ENCODE data around the gene L1CAM.
A peak's percentile ranks its signal among the peaks of the same experiment; 100 is the strongest.

L1CAM gene

DNA sequence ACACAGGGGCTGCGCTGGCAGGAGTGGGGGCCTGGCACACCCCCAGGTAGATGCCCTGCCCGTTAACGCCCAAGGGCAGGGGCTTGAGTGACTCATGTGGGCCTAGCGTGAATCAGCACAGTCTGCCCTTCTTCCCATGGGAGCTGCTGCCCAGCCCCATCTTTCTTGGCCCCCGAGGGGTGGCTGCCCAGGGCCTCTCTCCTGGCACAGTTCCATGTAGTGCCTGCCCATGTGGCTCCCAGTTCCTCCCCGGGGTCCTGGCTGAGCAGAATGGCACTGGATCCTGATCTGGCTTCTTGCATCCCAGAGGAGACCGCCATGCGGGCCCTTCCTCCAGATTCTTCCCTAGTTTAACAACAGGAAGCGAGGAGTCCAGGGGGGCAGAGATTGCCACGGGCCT is 16.4 kb upstream of the L1CAM start:
- no peaks in the 10 kb centered on the region for H3K9me3 Mint-ChIP-seq
- DNase-seq (ENCODE audit: low spot score): no peak
- no peak overlapping the region for H3K4me3 Mint-ChIP-seq
- peaks cover 24% of the 10 kb centered on the region for H3K4me1 Mint-ChIP-seq (ENCODE audit: low read depth)
- no peak overlapping the region for H3K27ac Mint-ChIP-seq
- H3K27me3 Mint-ChIP-seq (ENCODE audit: low read depth): peaks cover 6% of the 10 kb centered on the region
- H3K36me3 Mint-ChIP-seq (ENCODE audit: low read depth): no peaks in the 10 kb centered on the region

DNA sequence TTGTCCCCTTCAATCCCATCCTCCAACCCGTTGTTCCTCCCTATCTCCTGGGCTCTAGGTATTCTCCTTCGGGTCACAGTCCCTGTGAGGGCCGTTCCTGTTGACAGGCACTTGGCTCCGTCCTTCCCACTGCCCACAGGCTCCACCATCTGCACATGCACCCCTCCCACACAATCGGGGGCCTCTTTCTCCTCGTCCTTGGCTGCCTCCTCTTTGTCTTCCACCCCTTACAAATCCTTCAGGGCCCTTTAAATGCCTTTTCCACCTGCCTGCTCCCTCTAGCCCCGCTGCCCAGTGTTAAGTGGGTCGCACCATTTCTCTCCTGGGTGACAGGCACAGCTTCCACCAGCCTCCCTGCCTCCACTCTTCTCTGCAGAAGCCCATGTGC is 15.8 kb upstream of the L1CAM start:
- H3K9me3 Mint-ChIP-seq: no peaks in the 10 kb centered on the region
- H3K4me1 Mint-ChIP-seq (ENCODE audit: low read depth): peaks cover 24% of the 10 kb centered on the region
- no peak for DNase-seq (ENCODE audit: low spot score)
- peak overlapping the region; percentile 73 for H3K27ac Mint-ChIP-seq
- H3K36me3 Mint-ChIP-seq (ENCODE audit: low read depth): no peaks in the 10 kb centered on the region
- peak overlapping the region; percentile 48 for H3K4me3 Mint-ChIP-seq
- H3K27me3 Mint-ChIP-seq (ENCODE audit: low read depth): peaks cover 6% of the 10 kb centered on the region

DNA sequence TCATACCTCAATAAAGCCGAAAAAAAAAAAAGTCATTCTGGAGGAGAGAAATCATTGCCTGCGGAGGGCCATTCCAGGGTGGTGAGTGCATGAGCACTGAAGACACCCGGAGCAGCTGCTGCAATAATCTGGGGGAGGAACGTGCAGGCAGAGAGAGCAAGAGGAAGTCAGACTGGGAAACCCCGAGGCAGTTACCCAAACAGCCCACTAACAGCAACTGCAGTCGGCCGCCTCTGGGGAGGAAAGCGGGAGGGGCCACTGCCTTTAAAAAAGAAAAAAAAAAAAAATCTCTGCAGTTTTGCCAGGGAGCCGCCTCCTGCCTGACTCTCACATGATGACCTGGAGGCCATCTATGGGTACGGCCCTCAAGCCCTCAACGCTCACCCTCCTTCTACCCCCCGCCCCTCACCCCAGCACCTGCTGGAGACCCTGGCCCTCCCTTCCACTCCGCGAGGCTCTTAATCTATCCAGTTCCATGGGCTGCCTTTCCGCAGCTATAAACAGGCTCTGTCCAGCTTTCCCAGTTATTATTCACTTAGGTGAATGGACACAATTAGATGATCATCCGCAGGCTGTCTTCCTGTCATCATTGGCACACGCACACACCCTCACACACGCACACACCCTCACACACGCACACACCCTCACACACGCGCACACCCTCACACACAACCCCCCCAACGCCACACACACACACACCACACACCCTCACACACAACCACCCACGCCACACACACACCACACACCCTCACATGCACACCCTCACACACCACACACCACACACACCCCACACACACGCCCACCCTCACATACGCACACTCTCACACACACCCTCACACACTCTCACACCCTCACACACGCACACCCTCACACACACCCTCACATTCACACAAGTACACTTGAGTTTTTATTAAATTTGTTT is 15.1 kb upstream of the L1CAM start:
- H3K27me3 Mint-ChIP-seq (ENCODE audit: low read depth): peaks cover 6% of the 10 kb centered on the region
- peak overlapping the region; percentile 71 for H3K4me3 Mint-ChIP-seq
- no peaks in the 10 kb centered on the region for H3K9me3 Mint-ChIP-seq
- peaks cover 24% of the 10 kb centered on the region for H3K4me1 Mint-ChIP-seq (ENCODE audit: low read depth)
- peak overlapping the region; percentile 73 for H3K27ac Mint-ChIP-seq
- peak; percentile 61 for DNase-seq (ENCODE audit: low spot score)
- H3K36me3 Mint-ChIP-seq (ENCODE audit: low read depth): no peaks in the 10 kb centered on the region

DNA sequence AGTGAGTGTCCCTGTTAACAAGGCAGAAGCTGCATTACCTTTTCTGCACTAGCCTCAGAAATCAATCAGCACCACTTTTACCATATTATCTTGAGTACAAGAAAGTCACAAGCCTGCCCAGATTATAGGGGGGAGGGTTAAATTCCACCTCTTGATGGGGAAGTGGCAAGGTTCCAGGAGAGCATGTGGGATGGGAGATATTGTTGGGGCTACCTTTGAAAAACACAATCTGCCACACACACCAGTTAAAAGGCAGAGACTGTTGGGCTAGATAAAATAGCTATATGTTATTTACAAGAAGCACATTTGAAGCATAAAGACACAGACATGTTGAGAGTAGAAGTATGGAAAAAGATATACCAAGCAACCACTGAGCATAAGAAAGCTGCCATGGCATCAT is 11.9 kb upstream of the L1CAM start:
- Mint-ChIP-seq H3K4me1 (ENCODE audit: low read depth) (peaks cover 14% of the 10 kb centered on the region), H3K36me3 (ENCODE audit: low read depth) (no peaks in the 10 kb centered on the region), H3K9me3 (no peaks in the 10 kb centered on the region), H3K4me3 (no peak overlapping the region), H3K27me3 (ENCODE audit: low read depth) (peaks cover 8% of the 10 kb centered on the region), H3K27ac (no peak overlapping the region)
- DNase-seq (ENCODE audit: low spot score): no peak

DNA sequence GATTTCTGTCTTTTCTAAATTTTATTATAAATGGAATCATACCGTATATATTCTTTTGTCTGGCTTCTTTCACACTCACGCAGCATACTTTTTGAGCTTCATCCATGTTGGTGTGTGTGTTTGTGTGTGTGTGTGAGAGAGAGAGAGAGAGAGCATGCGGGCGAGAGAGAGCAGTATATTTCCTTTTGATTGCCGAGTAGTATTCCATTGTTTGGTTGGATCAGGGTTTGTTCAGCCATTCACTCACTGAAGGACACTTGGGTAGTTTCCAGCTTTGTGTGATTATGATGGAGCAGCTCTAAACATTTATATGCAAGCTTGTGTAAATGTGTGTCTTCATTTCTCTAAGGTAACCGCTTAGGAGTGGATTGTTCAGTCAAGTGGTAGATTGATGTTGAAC is 3.1 kb upstream of the L1CAM start:
- Mint-ChIP-seq H3K4me1 (ENCODE audit: low read depth) (peaks cover 1% of the 10 kb centered on the region), H3K9me3 (no peaks in the 10 kb centered on the region), H3K36me3 (ENCODE audit: low read depth) (no peaks in the 10 kb centered on the region), H3K4me3 (no peak overlapping the region), H3K27me3 (ENCODE audit: low read depth) (peaks cover 38% of the 10 kb centered on the region), H3K27ac (no peak overlapping the region)
- no peak for DNase-seq (ENCODE audit: low spot score)

DNA sequence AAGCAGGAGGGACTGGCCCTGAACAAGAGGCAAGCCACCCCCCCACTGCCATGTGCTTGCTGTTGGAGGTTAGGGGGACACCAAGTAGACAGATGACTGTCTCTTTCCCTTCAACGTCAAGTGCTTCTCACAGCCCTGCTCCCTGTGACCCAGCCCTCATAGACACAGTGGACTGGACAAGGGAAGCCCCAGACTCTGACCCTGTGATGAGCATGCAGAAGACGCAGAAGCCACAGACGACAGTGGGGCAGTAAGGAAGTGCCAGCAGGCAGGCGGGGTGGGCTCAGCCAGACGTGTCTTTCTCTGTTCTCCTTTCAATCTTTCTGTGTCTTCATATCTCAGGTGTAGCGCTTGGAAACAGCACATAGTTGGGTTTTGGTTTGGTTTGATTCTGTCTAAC is 2.4 kb upstream of the L1CAM start:
- Mint-ChIP-seq H3K4me3 (no peak overlapping the region), H3K27me3 (ENCODE audit: low read depth) (peaks cover 39% of the 10 kb centered on the region), H3K9me3 (no peaks in the 10 kb centered on the region), H3K27ac (no peak overlapping the region), H3K4me1 (ENCODE audit: low read depth) (peaks cover 1% of the 10 kb centered on the region), H3K36me3 (ENCODE audit: low read depth) (no peaks in the 10 kb centered on the region)
- no peak for DNase-seq (ENCODE audit: low spot score)

DNA sequence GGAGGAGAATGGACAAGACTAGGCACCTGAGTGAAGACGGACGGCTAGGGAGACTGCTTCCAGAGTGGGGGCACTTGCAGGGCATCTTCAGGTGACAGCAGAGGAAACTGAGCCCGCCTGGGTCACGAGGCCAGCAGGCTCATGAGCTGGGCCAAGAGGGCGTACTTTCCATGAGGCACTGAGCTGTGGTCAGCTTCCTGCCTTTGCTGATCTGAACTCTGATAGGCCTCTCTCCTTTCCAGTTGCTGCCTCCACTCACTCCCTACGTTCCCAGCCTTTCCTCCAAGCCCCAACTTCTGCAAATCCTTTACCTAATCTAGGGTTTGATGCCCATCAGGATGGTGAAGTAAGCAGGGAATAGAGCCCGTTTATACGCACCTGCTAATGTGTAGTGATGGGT is 1.4 kb upstream of the L1CAM start:
- peaks cover 1% of the 10 kb centered on the region for H3K4me1 Mint-ChIP-seq (ENCODE audit: low read depth)
- DNase-seq (ENCODE audit: low spot score): no peak
- no peak overlapping the region for H3K4me3 Mint-ChIP-seq
- H3K9me3 Mint-ChIP-seq: no peaks in the 10 kb centered on the region
- peaks cover 36% of the 10 kb centered on the region for H3K27me3 Mint-ChIP-seq (ENCODE audit: low read depth)
- H3K27ac Mint-ChIP-seq: no peak overlapping the region
- no peaks in the 10 kb centered on the region for H3K36me3 Mint-ChIP-seq (ENCODE audit: low read depth)

DNA sequence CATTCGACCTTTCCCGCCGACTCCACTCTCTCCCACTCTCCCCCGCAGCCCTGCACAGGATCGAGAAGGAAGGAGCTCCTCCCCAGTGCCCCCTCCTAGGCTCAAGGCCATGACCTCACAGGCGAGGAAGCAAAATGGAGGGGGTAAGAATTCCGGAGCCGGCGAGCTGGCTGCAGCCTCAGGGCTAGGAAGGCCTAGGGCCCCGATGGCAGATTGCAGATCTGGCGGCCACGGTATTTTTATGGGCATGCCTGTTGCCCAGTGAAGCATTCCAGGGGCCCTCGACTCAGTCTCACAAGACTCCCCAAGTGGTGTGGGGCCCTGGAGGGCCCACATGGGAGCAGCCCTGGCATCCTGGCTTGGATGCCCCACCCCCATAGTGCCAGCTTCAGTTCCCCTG is 942 bp upstream of the L1CAM start:
- Mint-ChIP-seq H3K9me3 (no peaks in the 10 kb centered on the region), H3K27me3 (ENCODE audit: low read depth) (peaks cover 35% of the 10 kb centered on the region), H3K4me1 (ENCODE audit: low read depth) (peaks cover 1% of the 10 kb centered on the region), H3K27ac (no peak overlapping the region), H3K36me3 (ENCODE audit: low read depth) (no peaks in the 10 kb centered on the region), H3K4me3 (no peak overlapping the region)
- no peak for DNase-seq (ENCODE audit: low spot score)

DNA sequence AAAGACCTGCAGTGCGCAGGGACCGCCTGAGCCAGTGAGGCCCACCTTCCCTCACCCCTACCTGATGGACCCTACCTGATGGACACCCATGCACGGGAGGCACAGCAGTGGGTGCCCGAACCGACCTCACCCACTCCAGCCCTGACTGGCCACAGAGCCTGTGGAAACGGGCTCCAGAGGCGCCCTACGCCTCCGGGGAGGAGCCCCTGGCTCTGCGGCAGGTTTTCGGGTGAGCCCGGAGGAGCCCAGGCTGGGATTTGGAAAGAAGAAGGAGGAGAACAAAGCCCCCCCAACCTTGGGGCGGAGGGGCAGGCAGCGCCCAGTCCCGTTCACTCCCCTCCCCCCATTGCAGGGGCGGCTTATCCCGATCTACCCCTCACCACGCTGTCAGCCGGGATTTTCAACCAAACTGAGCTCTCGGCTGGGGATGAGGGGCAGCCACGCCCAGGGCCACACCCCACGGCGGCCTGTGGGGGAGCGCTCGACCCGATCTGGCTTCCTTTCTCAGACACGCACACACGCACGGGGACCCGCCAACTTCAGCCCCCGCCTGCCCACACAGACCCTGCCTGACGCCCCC is 675 bp downstream of the L1CAM start:
- Mint-ChIP-seq H3K4me1 (ENCODE audit: low read depth) (peaks cover 1% of the 10 kb centered on the region), H3K36me3 (ENCODE audit: low read depth) (no peaks in the 10 kb centered on the region), H3K27me3 (ENCODE audit: low read depth) (peaks cover 36% of the 10 kb centered on the region), H3K27ac (no peak overlapping the region), H3K4me3 (peak overlapping the region; percentile 61), H3K9me3 (no peaks in the 10 kb centered on the region)
- DNase-seq (ENCODE audit: low spot score): no peak

DNA sequence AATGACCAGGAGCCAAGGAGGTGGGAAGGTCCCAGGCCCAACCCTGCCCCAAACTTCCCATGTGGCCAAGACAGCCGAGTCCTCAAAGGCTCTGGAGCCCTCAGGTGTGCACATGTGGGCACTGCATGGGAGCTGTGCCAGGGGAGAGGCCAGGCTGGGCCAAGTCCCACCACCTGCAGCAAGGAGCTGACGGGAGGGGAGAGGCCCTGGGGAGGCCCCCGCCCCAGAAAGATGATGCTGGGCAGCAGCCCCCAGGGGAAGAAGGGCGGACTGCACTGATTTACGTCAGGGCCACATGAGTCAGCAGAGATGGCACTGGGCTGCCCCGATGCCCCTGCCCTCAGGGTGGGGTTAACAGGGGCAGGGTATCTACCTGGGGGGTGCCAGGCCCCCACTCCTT is 1.4 kb downstream of the L1CAM start:
- H3K27me3 Mint-ChIP-seq (ENCODE audit: low read depth): peaks cover 36% of the 10 kb centered on the region

DNA sequence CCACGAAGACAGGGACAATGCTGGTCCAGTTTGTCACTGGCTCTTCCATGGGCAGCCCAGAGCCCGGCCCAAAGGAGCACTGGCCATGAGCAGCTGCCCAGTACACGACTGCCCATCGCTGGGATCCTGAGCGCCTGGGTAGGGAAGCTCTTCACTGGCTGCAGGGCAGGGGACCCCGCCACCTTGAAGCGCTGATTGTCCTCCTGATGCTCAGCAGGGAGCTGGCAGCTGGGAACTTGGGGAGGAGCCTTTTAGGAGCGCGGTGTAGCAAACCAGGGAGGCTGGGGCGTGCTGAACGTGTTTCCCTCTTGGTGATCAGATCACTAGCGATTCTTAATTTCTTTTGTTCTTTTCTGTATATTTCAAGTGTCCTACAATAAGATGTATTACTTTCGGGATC is 1.8 kb downstream of the L1CAM start:
- no peaks in the 10 kb centered on the region for H3K9me3 Mint-ChIP-seq
- H3K4me1 Mint-ChIP-seq (ENCODE audit: low read depth): peaks cover 5% of the 10 kb centered on the region
- H3K36me3 Mint-ChIP-seq (ENCODE audit: low read depth): no peaks in the 10 kb centered on the region
- peaks cover 33% of the 10 kb centered on the region for H3K27me3 Mint-ChIP-seq (ENCODE audit: low read depth)
- no peak for DNase-seq (ENCODE audit: low spot score)
- H3K4me3 Mint-ChIP-seq: no peak overlapping the region
- H3K27ac Mint-ChIP-seq: no peak overlapping the region

More for the DNA sequence above, 1.4 kb downstream of the L1CAM start:
- peaks cover 1% of the 10 kb centered on the region for H3K4me1 Mint-ChIP-seq (ENCODE audit: low read depth)
- no peaks in the 10 kb centered on the region for H3K36me3 Mint-ChIP-seq (ENCODE audit: low read depth)
- peak overlapping the region; percentile 61 for H3K4me3 Mint-ChIP-seq
- no peak for DNase-seq (ENCODE audit: low spot score)
- H3K27ac Mint-ChIP-seq: no peak overlapping the region
- H3K9me3 Mint-ChIP-seq: no peaks in the 10 kb centered on the region

DNA sequence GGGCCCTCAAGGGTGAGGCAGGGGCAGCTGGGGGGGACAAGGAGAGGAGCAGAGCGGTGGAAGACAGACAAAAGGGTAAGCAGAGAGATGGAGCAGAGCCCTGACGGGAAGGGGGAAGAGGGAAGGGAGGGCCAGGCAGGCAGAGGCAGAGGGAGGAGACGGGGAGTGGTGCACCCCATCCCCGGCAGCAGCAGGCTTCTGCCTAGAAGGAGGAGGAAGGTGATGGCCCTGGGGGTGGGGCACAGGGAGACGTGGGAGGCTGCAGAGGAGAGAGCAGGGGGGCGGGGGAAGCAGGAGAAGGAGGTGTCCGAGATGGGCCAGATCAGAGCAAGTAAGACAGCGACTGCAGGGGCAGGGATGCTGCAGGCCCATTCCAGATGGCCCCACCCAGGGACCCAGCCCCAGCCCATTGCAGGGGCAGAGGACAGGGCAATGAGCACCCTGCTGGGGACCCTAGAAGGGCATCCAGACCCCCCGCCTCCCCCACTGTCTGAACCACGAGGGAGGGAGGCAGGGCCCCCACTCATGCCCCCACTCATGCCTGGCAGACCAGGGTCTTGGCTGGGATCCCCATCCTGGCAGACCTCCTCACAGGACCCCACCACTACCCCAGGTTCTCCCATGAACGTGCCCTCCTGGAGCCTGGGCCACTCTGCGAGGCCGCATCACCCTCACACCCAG is 2.7 kb downstream of the L1CAM start:
- Mint-ChIP-seq H3K27ac (no peak overlapping the region), H3K4me3 (no peak overlapping the region), H3K9me3 (no peaks in the 10 kb centered on the region), H3K27me3 (ENCODE audit: low read depth) (peaks cover 30% of the 10 kb centered on the region), H3K4me1 (ENCODE audit: low read depth) (peaks cover 11% of the 10 kb centered on the region), H3K36me3 (ENCODE audit: low read depth) (no peaks in the 10 kb centered on the region)
- no peak for DNase-seq (ENCODE audit: low spot score)

DNA sequence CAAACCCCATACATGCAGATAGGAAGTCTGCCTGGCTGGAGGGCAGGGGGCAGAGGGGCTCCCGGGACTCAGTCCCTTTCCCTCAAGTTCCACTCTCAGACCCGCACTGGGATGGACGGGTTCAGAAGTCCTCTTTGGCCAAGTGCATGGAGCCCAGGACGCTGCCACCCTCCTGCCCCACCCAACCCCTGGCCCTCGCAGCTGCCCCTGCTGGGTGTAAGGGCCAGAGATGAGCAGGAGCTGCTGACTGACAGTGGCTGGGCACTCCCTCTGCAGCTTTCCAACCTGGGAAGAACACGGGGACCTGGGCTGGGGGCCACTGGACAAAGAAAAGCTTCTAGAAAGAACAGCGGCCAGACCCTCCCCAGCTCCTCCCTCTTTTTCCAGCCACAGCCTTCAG is 3.4 kb downstream of the L1CAM start:
- no peak overlapping the region for H3K27ac Mint-ChIP-seq
- H3K9me3 Mint-ChIP-seq: no peaks in the 10 kb centered on the region
- DNase-seq (ENCODE audit: low spot score): no peak
- H3K36me3 Mint-ChIP-seq (ENCODE audit: low read depth): no peaks in the 10 kb centered on the region
- H3K4me1 Mint-ChIP-seq (ENCODE audit: low read depth): peaks cover 17% of the 10 kb centered on the region
- peaks cover 29% of the 10 kb centered on the region for H3K27me3 Mint-ChIP-seq (ENCODE audit: low read depth)
- H3K4me3 Mint-ChIP-seq: no peak overlapping the region

DNA sequence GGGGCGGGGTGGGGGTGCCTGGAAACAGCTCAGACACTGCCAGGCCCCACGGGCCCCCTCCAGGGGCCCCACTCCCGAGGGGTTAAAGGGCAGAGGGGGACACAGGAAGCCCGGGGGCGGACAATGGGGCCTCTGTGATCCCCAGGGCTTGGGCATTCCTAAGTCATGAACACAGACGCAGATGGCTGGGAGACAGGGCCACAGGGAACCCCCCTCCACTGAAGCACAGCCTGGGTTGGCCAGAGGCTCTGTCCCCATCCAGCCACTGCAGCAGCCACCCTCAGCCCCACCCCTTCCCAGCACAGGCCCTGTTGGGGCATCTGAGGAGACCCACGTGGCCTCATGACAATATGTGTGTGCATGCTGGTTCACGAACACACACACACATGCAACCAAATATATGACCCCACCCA is 3.9 kb downstream of the L1CAM start:
- H3K9me3 Mint-ChIP-seq: no peaks in the 10 kb centered on the region
- H3K4me3 Mint-ChIP-seq: no peak overlapping the region
- peaks cover 17% of the 10 kb centered on the region for H3K4me1 Mint-ChIP-seq (ENCODE audit: low read depth)
- H3K27me3 Mint-ChIP-seq (ENCODE audit: low read depth): peaks cover 27% of the 10 kb centered on the region
- no peak for DNase-seq (ENCODE audit: low spot score)
- no peaks in the 10 kb centered on the region for H3K36me3 Mint-ChIP-seq (ENCODE audit: low read depth)
- H3K27ac Mint-ChIP-seq: no peak overlapping the region

All from T-helper 2 cell treated with Interferon-gamma antibody and Interleukin-4, amounts not matched to agents 5 μg/mL and 100 μg/mL, for 36 hours (primary cell).